DND-41 (cell line): Measurements from ENCODE around the gene AICDA.
"Not testable (repeated sequence)": the region's sequence is repeated elsewhere in the genome, so short reads cannot be mapped to it uniquely, and the experiment has no call there.

Experiments
- ATAC-seq: fragments of 200-7000 bp; cut with Tn5 transposase; 3 replicates; pipeline ENCODE4 v1.9.1; 2021; ENCODE audit warnings: low read depth; ENCODE audit not compliant: insufficient read depth
- DNase-seq: peaks from one replicate; pipeline ENCODE4 v3.0.0-alpha.2; 2020
- H2AFZ ChIP-seq: 2 replicates; pipeline ENCODE4 v1.6.0; 2012; ENCODE audit warnings: low read depth, low read length
- H3K27ac ChIP-seq: 2 replicates; pipeline ENCODE4 v1.5.1; 2012; ENCODE audit warnings: low read length, inconsistent platforms
- H3K27me3 ChIP-seq: fragments of 200-600 bp; sonication (generic); 2 replicates; pipeline ENCODE4 v1.6.0; 2012; ENCODE audit warnings: low read length, mild to moderate bottlenecking, inconsistent platforms; ENCODE audit not compliant: insufficient read depth, poor library complexity
- H3K36me3 ChIP-seq: 2 replicates; pipeline ENCODE4 v1.5.1; 2012; ENCODE audit warnings: low read length, inconsistent platforms; ENCODE audit not compliant: insufficient read depth
- H3K4me1 ChIP-seq: 2 replicates; pipeline ENCODE4 v1.5.1; 2012; ENCODE audit warnings: mild to moderate bottlenecking, low read length; ENCODE audit not compliant: insufficient read depth
- H3K4me2 ChIP-seq: 2 replicates; pipeline ENCODE4 v1.6.0; 2012; ENCODE audit warnings: mild to moderate bottlenecking, moderate library complexity, low read length, inconsistent platforms; ENCODE audit not compliant: insufficient read depth
- H3K4me3 ChIP-seq, 2 experiments: fragments of 200-600 bp in 1 of 2; shearing (Covaris generic) in 1 of 2; 2 replicates each; pipeline ENCODE4 v1.5.1; 2012 to 2016; ENCODE audit warnings: inconsistent platforms in 2 of 2, low read length in 2 of 2, mild to moderate bottlenecking in 2 of 2, low read depth in 1 of 2, moderate library complexity in 1 of 2
- H3K79me2 ChIP-seq: 2 replicates; pipeline ENCODE4 v1.6.0; 2012; ENCODE audit warnings: low read length, inconsistent platforms; ENCODE audit not compliant: insufficient read depth
- H3K9ac ChIP-seq: 2 replicates; pipeline ENCODE4 v1.6.0; 2012; ENCODE audit warnings: low read depth, mild to moderate bottlenecking, inconsistent platforms, low read length, moderate library complexity
- H3K9me3 ChIP-seq: 2 replicates; pipeline ENCODE4 v1.5.1; 2012; ENCODE audit warnings: low read length, moderate library complexity, mild to moderate bottlenecking, inconsistent platforms; ENCODE audit not compliant: insufficient read depth, severe bottlenecking
- H4K20me1 ChIP-seq: 2 replicates; pipeline ENCODE4 v1.6.0; 2012; ENCODE audit warnings: low read length; ENCODE audit not compliant: insufficient read depth
- EZH2 ChIP-seq: IDR thresholded peaks from 3 replicates; pipeline ENCODE4 v1.6.1; 2012; ENCODE audit warnings: borderline replicate concordance, low read depth, mild to moderate bottlenecking, moderate library complexity, low read length, inconsistent platforms; ENCODE audit not compliant: severe bottlenecking
- TF ChIP-seq, protein P1 (sequence below): IDR thresholded peaks from 2 replicates; pipeline ENCODE4 v1.5.1; 2012; ENCODE audit warnings: borderline replicate concordance, low read length, moderate library complexity, mild to moderate bottlenecking; ENCODE audit not compliant: poor library complexity, severe bottlenecking; ENCODE audit errors: extremely low read depth

AICDA gene

DNA sequence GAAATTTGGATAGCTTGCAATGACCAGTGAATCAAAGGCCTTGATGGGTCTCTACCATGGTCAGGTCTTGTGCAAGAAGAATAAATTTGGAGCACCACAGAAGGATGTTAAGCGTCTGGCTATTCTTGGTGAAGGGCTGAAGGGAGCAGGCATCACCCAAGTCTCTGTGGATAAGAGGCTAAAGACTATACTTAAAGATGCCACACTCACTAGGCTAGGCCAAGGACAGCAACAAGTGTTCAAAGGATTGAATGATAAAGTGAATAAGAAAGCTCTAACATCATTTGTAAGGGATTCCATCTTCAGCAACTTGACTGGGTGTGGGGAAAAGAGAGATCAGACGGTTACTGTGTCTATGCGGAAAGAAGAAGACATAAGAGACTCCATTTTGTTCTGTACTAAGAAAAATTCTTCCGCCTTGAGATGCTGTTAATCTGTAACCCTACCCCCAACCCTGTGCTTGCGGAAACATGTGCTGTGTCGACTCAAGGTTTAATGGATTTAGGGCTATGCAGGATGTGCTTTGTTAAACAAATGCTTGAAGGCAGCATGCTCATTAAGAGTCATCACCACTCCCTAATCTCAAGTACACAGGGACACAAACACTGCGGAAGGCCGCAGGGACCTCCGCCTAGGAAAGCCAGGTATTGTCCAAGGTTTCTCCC is 22.8 kb upstream of the AICDA start:
- H3K79me2 ChIP-seq, DNase-seq, H3K27ac ChIP-seq, H3K4me3 ChIP-seq, H4K20me1 ChIP-seq, H3K9me3 ChIP-seq, H3K4me2 ChIP-seq, ATAC-seq, H2AFZ ChIP-seq, H3K4me1 ChIP-seq, H3K36me3 ChIP-seq, H3K27me3 ChIP-seq, H3K9ac ChIP-seq: not testable (repeated sequence)

DNA sequence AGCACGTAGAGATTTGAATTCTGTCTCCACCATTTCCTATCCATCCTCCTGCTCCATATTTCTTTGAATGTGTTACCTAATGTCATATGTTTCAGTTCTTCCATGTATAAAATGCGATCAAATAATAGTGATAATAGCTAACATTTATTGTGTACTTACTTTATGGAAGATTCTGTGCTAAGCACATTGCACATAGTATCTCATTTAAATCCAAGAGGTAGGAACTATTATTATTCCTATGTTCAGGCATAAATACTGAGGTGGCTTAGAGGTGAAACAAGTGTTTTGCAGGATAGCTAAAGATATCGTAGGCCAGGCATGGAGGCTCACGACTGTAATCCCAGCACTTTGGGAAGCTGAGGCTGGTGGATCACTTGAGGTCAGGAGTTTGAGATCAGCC is 17.5 kb upstream of the AICDA start:
- H3K9ac ChIP-seq, result no peak overlapping the region
- no peaks in the 10 kb centered on the region for H3K36me3 ChIP-seq
- TF ChIP-seq, protein P1, sequence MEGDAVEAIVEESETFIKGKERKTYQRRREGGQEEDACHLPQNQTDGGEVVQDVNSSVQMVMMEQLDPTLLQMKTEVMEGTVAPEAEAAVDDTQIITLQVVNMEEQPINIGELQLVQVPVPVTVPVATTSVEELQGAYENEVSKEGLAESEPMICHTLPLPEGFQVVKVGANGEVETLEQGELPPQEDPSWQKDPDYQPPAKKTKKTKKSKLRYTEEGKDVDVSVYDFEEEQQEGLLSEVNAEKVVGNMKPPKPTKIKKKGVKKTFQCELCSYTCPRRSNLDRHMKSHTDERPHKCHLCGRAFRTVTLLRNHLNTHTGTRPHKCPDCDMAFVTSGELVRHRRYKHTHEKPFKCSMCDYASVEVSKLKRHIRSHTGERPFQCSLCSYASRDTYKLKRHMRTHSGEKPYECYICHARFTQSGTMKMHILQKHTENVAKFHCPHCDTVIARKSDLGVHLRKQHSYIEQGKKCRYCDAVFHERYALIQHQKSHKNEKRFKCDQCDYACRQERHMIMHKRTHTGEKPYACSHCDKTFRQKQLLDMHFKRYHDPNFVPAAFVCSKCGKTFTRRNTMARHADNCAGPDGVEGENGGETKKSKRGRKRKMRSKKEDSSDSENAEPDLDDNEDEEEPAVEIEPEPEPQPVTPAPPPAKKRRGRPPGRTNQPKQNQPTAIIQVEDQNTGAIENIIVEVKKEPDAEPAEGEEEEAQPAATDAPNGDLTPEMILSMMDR, result no peak
- TF ChIP-seq EZH2, result no peak
- no peaks in the 10 kb centered on the region for H4K20me1 ChIP-seq
- no peak overlapping the region for H2AFZ ChIP-seq
- ATAC-seq (no peak), DNase-seq (no peak)
- H3K27ac ChIP-seq, result no peak overlapping the region
- H3K4me2 ChIP-seq, result no peak overlapping the region
- H3K9me3 ChIP-seq, result no peaks in the 10 kb centered on the region
- no peaks in the 10 kb centered on the region for H3K4me1 ChIP-seq
- H3K27me3 ChIP-seq, result peaks cover 3% of the 10 kb centered on the region
- H3K4me3 ChIP-seq, result no peak overlapping the region
- H3K79me2 ChIP-seq, result no peaks in the 10 kb centered on the region

DNA sequence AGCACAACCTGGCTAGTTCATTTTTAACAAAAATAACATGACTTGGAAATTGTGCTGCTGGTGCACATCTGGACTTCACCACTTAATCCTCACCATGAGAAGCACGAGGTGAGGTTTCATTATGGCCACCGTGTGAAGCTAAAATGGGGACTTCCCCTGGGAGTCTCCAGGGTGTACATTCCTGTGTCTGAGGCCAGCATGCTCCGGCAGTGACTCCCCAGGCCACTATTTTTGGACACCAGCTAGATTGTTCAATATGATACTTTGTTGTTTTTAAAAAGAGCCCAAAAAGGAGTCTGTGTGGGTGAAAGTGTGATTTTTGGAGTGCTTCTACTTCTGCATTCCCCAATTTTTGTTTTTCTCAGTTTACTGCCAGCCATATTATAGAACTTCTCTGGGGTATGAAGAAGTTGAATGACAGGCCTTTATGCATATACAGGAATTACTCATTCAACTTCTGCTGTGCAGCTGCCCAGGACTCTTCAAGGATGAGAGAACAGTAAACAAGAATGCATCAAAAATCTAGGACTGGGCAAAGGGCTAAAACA is 16.9 kb upstream of the AICDA start:
- Histone ChIP-seq H3K9me3 (no peaks in the 10 kb centered on the region), H3K27me3 (peaks cover 3% of the 10 kb centered on the region), H3K36me3 (no peaks in the 10 kb centered on the region), H3K4me1 (no peaks in the 10 kb centered on the region), H4K20me1 (no peaks in the 10 kb centered on the region), H3K27ac (no peak overlapping the region), H3K4me2 (no peak overlapping the region), H3K4me3 (no peak overlapping the region), H3K9ac (no peak overlapping the region), H3K79me2 (no peaks in the 10 kb centered on the region), H2AFZ (no peak overlapping the region)
- DNase-seq (no peak), ATAC-seq (no peak)
- TF ChIP-seq EZH2, result no peak
- TF ChIP-seq, protein P1, result no peak

GRCh38 chr12:8628731-8629130 is 16.1 kb upstream of the AICDA start:
- Histone ChIP-seq H4K20me1 (no peaks in the 10 kb centered on the region), H3K9ac (no peak overlapping the region), H3K36me3 (no peaks in the 10 kb centered on the region), H3K4me2 (no peak overlapping the region), H3K4me1 (no peaks in the 10 kb centered on the region), H3K79me2 (no peaks in the 10 kb centered on the region), H3K27me3 (peaks cover 3% of the 10 kb centered on the region), H3K4me3 (no peak overlapping the region), H2AFZ (no peak overlapping the region), H3K27ac (no peak overlapping the region), H3K9me3 (no peaks in the 10 kb centered on the region)
- no peak for TF ChIP-seq EZH2
- TF ChIP-seq, protein P1, result no peak
- ATAC-seq, result no peak
- DNase-seq, result no peak

- H3K36me3 ChIP-seq, H2AFZ ChIP-seq, H3K9me3 ChIP-seq, H3K79me2 ChIP-seq, H3K9ac ChIP-seq, H3K4me1 ChIP-seq, H3K27me3 ChIP-seq, ATAC-seq, DNase-seq, H3K4me3 ChIP-seq, H3K4me2 ChIP-seq, H3K27ac ChIP-seq, H4K20me1 ChIP-seq: not testable (repeated sequence)
These were observed 12.1 kb upstream of the AICDA start for GRCh38 chr12:8624750-8625149.
